H9 (cell line): Measurements from ENCODE around the gene RASSF9. TPM values are rescaled to one million over a fixed set of nuclear protein-coding genes. Genes with fewer than 3 reads are reported as not detected.

Source experiments
- DNase-seq: peaks from one replicate; pipeline ENCODE4 v3.0.0-alpha.2; 2017
- H2AFZ ChIP-seq: one replicate; pipeline ENCODE4 v1.6.1; 2013; ENCODE audit warnings: mild to moderate bottlenecking, low read length, control low read depth, moderate library complexity
- H2AK5ac ChIP-seq: 2 replicates; pipeline ENCODE4 v1.6.1; 2013; ENCODE audit warnings: low read length, control low read depth, mixed read lengths; ENCODE audit not compliant: insufficient read length
- H2BK120ac ChIP-seq: one replicate; pipeline ENCODE4 v1.6.1; 2013; ENCODE audit warnings: low read depth, mild to moderate bottlenecking, low read length, control low read depth, inconsistent platforms; ENCODE audit not compliant: poor library complexity, severe bottlenecking
- H2BK12ac ChIP-seq: 2 replicates; pipeline ENCODE4 v1.6.1; 2013; ENCODE audit warnings: low read length, control low read depth, mixed read lengths, low read depth; ENCODE audit not compliant: insufficient read length
- H2BK15ac ChIP-seq: 2 replicates; pipeline ENCODE4 v1.6.1; 2013; ENCODE audit warnings: low read depth, low read length, control low read depth
- H2BK20ac ChIP-seq: one replicate; pipeline ENCODE4 v1.6.1; 2013; ENCODE audit warnings: low read depth, mild to moderate bottlenecking, low read length, control low read depth, inconsistent platforms; ENCODE audit not compliant: poor library complexity, severe bottlenecking
- H2BK5ac ChIP-seq: 2 replicates; pipeline ENCODE4 v1.6.1; 2013; ENCODE audit warnings: low read length, control low read depth, mixed read lengths; ENCODE audit not compliant: insufficient read length
- H3K14ac ChIP-seq: 2 replicates; pipeline ENCODE4 v1.6.1; 2013; ENCODE audit warnings: low read length, control low read depth; ENCODE audit not compliant: insufficient read depth
- H3K18ac ChIP-seq: 2 replicates; pipeline ENCODE4 v1.6.1; 2013; ENCODE audit warnings: low read depth, mild to moderate bottlenecking, mixed read lengths, low read length, control low read depth; ENCODE audit not compliant: insufficient read length
- H3K23ac ChIP-seq: 2 replicates; pipeline ENCODE4 v1.6.1; 2013; ENCODE audit warnings: low read length, control low read depth, mixed read lengths, low read depth; ENCODE audit not compliant: insufficient read length
- H3K23me2 ChIP-seq: 2 replicates; pipeline ENCODE4 v1.6.1; 2013; ENCODE audit warnings: low read depth, mild to moderate bottlenecking, mixed read lengths, low read length, control low read depth; ENCODE audit not compliant: insufficient read length, poor library complexity, severe bottlenecking
- H3K27ac ChIP-seq: 2 replicates; pipeline ENCODE4 v1.5.1; 2013; ENCODE audit warnings: low read length, control low read depth, mixed read lengths, low read depth; ENCODE audit not compliant: insufficient read length
- H3K27me3 ChIP-seq: 2 replicates; pipeline ENCODE4 v1.6.1; 2013; ENCODE audit warnings: low read length, control low read depth, inconsistent platforms; ENCODE audit not compliant: insufficient read depth
- H3K4ac ChIP-seq: 2 replicates; pipeline ENCODE4 v1.6.1; 2013; ENCODE audit warnings: low read depth, mild to moderate bottlenecking, control low read depth, inconsistent platforms, low read length, moderate library complexity
- H3K4me1 ChIP-seq: 2 replicates; pipeline ENCODE4 v1.6.1; 2013; ENCODE audit warnings: low read length, control low read depth, inconsistent platforms; ENCODE audit not compliant: insufficient read depth
- H3K4me2 ChIP-seq: 2 replicates; pipeline ENCODE4 v1.6.1; 2013; ENCODE audit warnings: low read length, control low read depth, mixed read lengths; ENCODE audit not compliant: insufficient read length, insufficient read depth
- H3K56ac ChIP-seq: 2 replicates; pipeline ENCODE4 v1.6.1; 2013; ENCODE audit warnings: low read depth, mild to moderate bottlenecking, mixed read lengths, low read length, control low read depth; ENCODE audit not compliant: insufficient read length
- H3K79me1 ChIP-seq: 2 replicates; pipeline ENCODE4 v1.6.1; 2013; ENCODE audit warnings: low read depth, mild to moderate bottlenecking, moderate library complexity, low read length, control low read depth, inconsistent platforms; ENCODE audit not compliant: insufficient read depth, poor library complexity, severe bottlenecking
- H3K79me2 ChIP-seq: 2 replicates; pipeline ENCODE4 v1.6.1; 2013; ENCODE audit warnings: low read length, control low read depth, inconsistent platforms; ENCODE audit not compliant: insufficient read depth
- H3K9ac ChIP-seq: 2 replicates; pipeline ENCODE4 v1.6.1; 2013; ENCODE audit warnings: low read length, control low read depth, mixed read lengths; ENCODE audit not compliant: insufficient read length; ENCODE audit errors: extremely low read depth
- H3K9me3 ChIP-seq: one replicate; pipeline ENCODE4 v1.6.1; 2013; ENCODE audit warnings: low read depth, low read length, inconsistent platforms; ENCODE audit not compliant: control insufficient read depth
- H3T11ph ChIP-seq: one replicate; pipeline ENCODE4 v1.6.1; 2013; ENCODE audit warnings: mild to moderate bottlenecking, low read length, control low read depth, inconsistent platforms
- H4K20me1 ChIP-seq: one replicate; pipeline ENCODE4 v1.6.1; 2013; ENCODE audit not compliant: control insufficient read depth, insufficient read length, insufficient read depth
- H4K5ac ChIP-seq: 2 replicates; pipeline ENCODE4 v1.6.1; 2013; ENCODE audit warnings: low read depth, mild to moderate bottlenecking, mixed read lengths, low read length, control low read depth; ENCODE audit not compliant: insufficient read length
- H4K8ac ChIP-seq: replicated peaks from 2 replicates; pipeline ENCODE4 v1.6.1; 2013; ENCODE audit warnings: low read length, control low read depth, mixed read lengths, low read depth; ENCODE audit not compliant: insufficient read length
- H4K91ac ChIP-seq: 2 replicates; pipeline ENCODE4 v1.6.1; 2013; ENCODE audit warnings: low read depth, mild to moderate bottlenecking, moderate library complexity, mixed read lengths, low read length, control low read depth; ENCODE audit not compliant: insufficient read length
- H3K27ac Mint-ChIP-seq, 3 experiments: 2 replicates in 2 of 3; 3 replicates in 1 of 3; pipeline ENCODE4 v1.8.0; 2020 to 2021; ENCODE audit warnings: mixed read lengths in 3 of 3, mild to moderate bottlenecking in 1 of 3, moderate library complexity in 1 of 3
- H3K27me3 Mint-ChIP-seq: 2 replicates; pipeline ENCODE4 v1.8.0; 2021; ENCODE audit warnings: low read depth, mild to moderate bottlenecking, moderate library complexity, mixed read lengths
- H3K36me3 Mint-ChIP-seq, 3 experiments: 2 replicates in 2 of 3; 3 replicates in 1 of 3; pipeline ENCODE4 v1.8.0; 2020 to 2021; ENCODE audit warnings: low read depth in 3 of 3, mixed read lengths in 3 of 3; ENCODE audit not compliant: insufficient read depth in 1 of 3
- H3K4me1 Mint-ChIP-seq, 2 experiments: 2 replicates each; pipeline ENCODE4 v1.8.0; 2020; ENCODE audit warnings: mixed read lengths in 2 of 2
- H3K4me3 Mint-ChIP-seq, 2 experiments: 2 replicates in 1 of 2; 3 replicates in 1 of 2; pipeline ENCODE4 v1.8.0; 2020 to 2021; ENCODE audit warnings: mild to moderate bottlenecking in 2 of 2, mixed read lengths in 2 of 2, moderate library complexity in 1 of 2
- H3K9me3 Mint-ChIP-seq, 2 experiments: 2 replicates in 1 of 2; 3 replicates in 1 of 2; pipeline ENCODE4 v1.8.0; 2020; ENCODE audit warnings: mild to moderate bottlenecking in 2 of 2, mixed read lengths in 2 of 2, moderate library complexity in 1 of 2
- CTCF ChIP-seq: fragments of 200-600 bp; sonication (generic); conservative IDR thresholded peaks from 3 replicates; pipeline ENCODE4 v1.8.0; 2021; ENCODE audit warnings: antibody characterized with exemption, mild to moderate bottlenecking
- total RNA-seq: library from RNA; stranded (reverse); gene quantifications from 2 replicates; pipeline ENCODE4 v1.2.1, GENCODE V29; 2021

Gene RASSF9
- total RNA-seq, 1 experiment from 2014 or later: 0.04 TPM

DNA sequence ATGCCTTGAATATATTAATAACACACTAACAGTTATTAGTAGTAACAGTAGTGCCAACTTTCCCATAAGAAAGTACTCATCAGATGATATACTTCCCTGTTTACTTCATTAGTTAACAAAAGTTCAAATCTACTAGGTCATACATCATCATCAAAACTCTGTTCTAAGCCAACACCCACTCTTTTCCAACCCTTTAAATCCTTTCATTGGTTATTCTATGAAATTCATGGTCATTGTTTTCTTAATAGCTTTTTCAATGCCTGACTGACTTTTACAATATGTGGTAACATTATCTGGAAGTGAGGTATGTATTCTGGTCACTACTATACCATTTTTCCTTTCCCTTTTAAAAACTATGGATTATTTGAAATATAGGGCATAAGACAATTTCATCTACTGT is 47.6 kb upstream of the RASSF9 start:
- peaks cover 0 to 6% of the 10 kb centered on the region in 2 experiments; a peak in 1 of 4 replicates for H3K4me1 Mint-ChIP-seq
- no peak for TF ChIP-seq CTCF
- no peaks in the 10 kb centered on the region for H3K27me3 Mint-ChIP-seq

More for the DNA sequence above, 47.6 kb upstream of the RASSF9 start:
- no peak overlapping the region for H2AK5ac ChIP-seq
- H2BK5ac ChIP-seq: no peak overlapping the region
- no peak overlapping the region for H3T11ph ChIP-seq
- no peak overlapping the region for H3K4me2 ChIP-seq
- H3K36me3 Mint-ChIP-seq: no peaks in the 10 kb centered on the region
- H4K91ac ChIP-seq: no peak overlapping the region
- H2BK20ac ChIP-seq: no peak overlapping the region
- no peak overlapping the region for H3K27ac Mint-ChIP-seq
- H4K20me1 ChIP-seq: no peaks in the 10 kb centered on the region
- no peaks in the 10 kb centered on the region for H3K79me2 ChIP-seq
- H4K8ac ChIP-seq: no peak overlapping the region
- no peaks in the 10 kb centered on the region for H3K9me3 ChIP-seq
- H2BK15ac ChIP-seq: no peak overlapping the region
- H3K23me2 ChIP-seq: no peaks in the 10 kb centered on the region
- no peak overlapping the region for H3K4me3 Mint-ChIP-seq
- H3K9ac ChIP-seq: no peak overlapping the region
- no peaks in the 10 kb centered on the region for H3K27me3 ChIP-seq
- H3K79me1 ChIP-seq: no peaks in the 10 kb centered on the region
- H3K4me1 ChIP-seq: no peaks in the 10 kb centered on the region
- no peak overlapping the region for H2BK120ac ChIP-seq
- no peak overlapping the region for H3K4ac ChIP-seq
- no peak overlapping the region for H2BK12ac ChIP-seq
- no peak overlapping the region for H2AFZ ChIP-seq
- H3K23ac ChIP-seq: no peak overlapping the region
- DNase-seq: no peak
- H3K56ac ChIP-seq: no peak overlapping the region
- H3K27ac ChIP-seq: no peak overlapping the region
- H3K18ac ChIP-seq: no peak overlapping the region
- H3K9me3 Mint-ChIP-seq: no peaks in the 10 kb centered on the region
- no peak overlapping the region for H4K5ac ChIP-seq
- no peak overlapping the region for H3K14ac ChIP-seq
